K562 (cell line): ENCODE measurements around the gene IRS2. TPM values are rescaled to one million over a fixed set of nuclear protein-coding genes. Genes with fewer than 3 reads are reported as not detected.

ENCODE experiments used
- ETV1 ChIP-seq: fragments of 450-650 bp; conservative IDR thresholded peaks from 2 replicates; pipeline ENCODE4 v1.6.1; 2016; ENCODE audit warnings: missing genetic modification characterization, control low read depth, low read depth, missing compliant biosample characterization
- KDM4B ChIP-seq, 2 experiments: fragments of 450-650 bp in 1 of 2; sonication (generic) in 1 of 2; IDR thresholded peaks; 2 replicates each; pipeline ENCODE4 v1.6.1; 2016 to 2017; ENCODE audit warnings: borderline replicate concordance in 2 of 2, antibody characterized with exemption in 1 of 2, low read depth in 1 of 2, mild to moderate bottlenecking in 1 of 2
- NEUROD1 ChIP-seq: fragments of 150-350 bp; IDR thresholded peaks from 2 replicates; pipeline ENCODE4 v1.6.1; 2014; ENCODE audit warnings: borderline replicate concordance, low read length, low read depth; ENCODE audit not compliant: partially characterized antibody
- REST ChIP-seq, 2 experiments: fragments of 450-650 bp; formaldehyde crosslinking in 1 of 2; IDR thresholded peaks; 2 replicates each; pipeline versions ENCODE4 v1.4.0 to v1.6.1; 2014 to 2020; ENCODE audit warnings: mild to moderate bottlenecking in 2 of 2, borderline replicate concordance in 1 of 2, low read depth in 1 of 2
- RREB1 ChIP-seq: fragments of 250-450 bp; sonication (Bioruptor Pico); IDR thresholded peaks from 2 replicates; pipeline ENCODE4 v1.4.0; 2020
- TSC22D4 ChIP-seq: fragments of 450-650 bp; IDR thresholded peaks from 2 replicates; pipeline ENCODE4 v1.6.1; 2016; ENCODE audit warnings: missing genetic modification characterization, missing biosample characterization, control low read depth
- ZKSCAN3 ChIP-seq: fragments of 250-450 bp; sonication (Bioruptor Pico); IDR thresholded peaks from 2 replicates; pipeline ENCODE4 v1.4.0; 2020
- ZNF174 ChIP-seq: fragments of 250-450 bp; sonication (Bioruptor Pico); IDR thresholded peaks from 2 replicates; pipeline ENCODE4 v1.4.0; 2020; ENCODE audit warnings: mild to moderate bottlenecking
- ZNF445 ChIP-seq: fragments of 250-450 bp; sonication (Bioruptor Pico); IDR thresholded peaks from 2 replicates; pipeline ENCODE4 v1.4.0; 2020; ENCODE audit warnings: low read depth, mild to moderate bottlenecking, moderate library complexity
- polyA plus RNA-seq, 8 experiments: library from polyadenylated mRNA; depleted of rRNA in 4 of 8; stranded (reverse) in 5 of 8; unstranded in 3 of 8; fragments of >200 nt; fragmentation: Nextera tagmentation in 2 of 8; fragmentation: Illumina TruSeq in 1 of 8; extraction: Ambion mirVana in 2 of 8; extraction: Trizol in 1 of 8; gene quantifications; 2 replicates each; pipeline versions ENCODE4 v1.2.1 to v1.2.3, GENCODE V29; 2011 to 2014; ENCODE audit warnings: inconsistent platforms in 1 of 8, missing spikeins in 1 of 8
- total RNA-seq, 7 experiments: library from RNA; depleted of rRNA in 6 of 7; stranded (reverse); fragments of >200 nt in 6 of 7; fragmentation: Illumina TruSeq in 2 of 7; extraction: Trizol in 2 of 7; gene quantifications; 2 replicates each; pipeline versions ENCODE4 v1.2.1 to v1.2.3, GENCODE V29; 2011 to 2021; ENCODE audit warnings: low replicate concordance in 1 of 7
- TF ChIP-seq, protein P1 (sequence below), 2 experiments: fragments of 450-650 bp; conservative IDR thresholded peaks; 2 replicates each; pipeline ENCODE4 v1.6.1; 2017; ENCODE audit warnings: mild to moderate bottlenecking in 2 of 2, moderate library complexity in 2 of 2

The IRS2 gene
- total and polyA plus RNA-seq, 9 of the 15 experiments (the other 6 are each of a cell fraction or from before 2014, with no cell fraction given), result 0.36 to 4.6 (median 0.63) TPM

DNA sequence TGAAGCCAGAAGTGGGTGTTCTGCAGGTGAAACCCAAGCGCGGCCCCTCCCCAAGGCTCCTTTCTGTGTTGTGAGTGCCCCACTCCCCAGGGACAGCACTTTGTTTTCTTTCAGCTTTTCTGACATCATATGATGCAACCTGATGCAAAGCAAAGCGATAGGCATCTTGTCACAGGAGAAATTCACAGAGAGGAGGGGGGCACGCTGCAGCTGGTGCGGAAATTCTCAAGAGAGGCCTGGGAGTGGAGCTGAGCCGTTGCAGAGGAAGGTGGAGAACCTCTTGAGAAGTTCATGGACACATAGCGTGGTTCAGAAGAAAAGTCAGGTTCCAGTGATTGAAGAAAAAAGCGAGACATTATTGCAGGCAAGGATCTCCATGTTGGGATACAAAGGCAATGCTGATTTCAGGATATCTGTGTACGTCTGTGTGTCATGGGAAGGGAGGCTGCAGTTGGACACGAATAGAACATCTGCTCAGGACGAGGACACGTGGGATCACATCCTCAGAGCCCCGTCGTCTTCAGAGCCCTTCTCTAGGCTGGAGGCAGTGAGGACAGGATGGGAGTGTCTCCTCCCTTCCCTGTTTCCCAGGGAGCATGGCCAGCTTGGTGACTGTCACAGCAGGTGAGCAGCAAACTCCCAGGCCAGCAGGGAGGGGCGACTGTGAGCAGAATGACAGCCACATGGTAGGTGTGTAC is 79.2 kb downstream of the IRS2 start (continued):
- TF ChIP-seq REST (IDR thresholded peaks at IDR 0.05; ENCODE audit: borderline replicate concordance), result peak; percentile 22; the same call in 1 of the 2 replicates
- TF ChIP-seq REST (CRISPR knock-in tag; IDR thresholded peaks at IDR 0.05; ENCODE audit: low read depth), result 0 out of 2 replicates have a peak, but pooled peaks have one; percentile 39
- TF ChIP-seq ETV1, result peak; percentile 46
- TF ChIP-seq, protein P1, sequence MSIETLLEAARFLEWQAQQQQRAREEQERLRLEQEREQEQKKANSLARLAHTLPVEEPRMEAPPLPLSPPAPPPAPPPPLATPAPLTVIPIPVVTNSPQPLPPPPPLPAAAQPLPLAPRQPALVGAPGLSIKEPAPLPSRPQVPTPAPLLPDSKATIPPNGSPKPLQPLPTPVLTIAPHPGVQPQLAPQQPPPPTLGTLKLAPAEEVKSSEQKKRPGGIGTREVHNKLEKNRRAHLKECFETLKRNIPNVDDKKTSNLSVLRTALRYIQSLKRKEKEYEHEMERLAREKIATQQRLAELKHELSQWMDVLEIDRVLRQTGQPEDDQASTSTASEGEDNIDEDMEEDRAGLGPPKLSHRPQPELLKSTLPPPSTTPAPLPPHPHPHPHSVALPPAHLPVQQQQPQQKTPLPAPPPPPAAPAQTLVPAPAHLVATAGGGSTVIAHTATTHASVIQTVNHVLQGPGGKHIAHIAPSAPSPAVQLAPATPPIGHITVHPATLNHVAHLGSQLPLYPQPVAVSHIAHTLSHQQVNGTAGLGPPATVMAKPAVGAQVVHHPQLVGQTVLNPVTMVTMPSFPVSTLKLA (conservative IDR thresholded peaks at IDR 0.05), result peak in 1 of 2 experiments; percentile 30; a peak in 2 of 4 replicates
- peak; percentile 50 for TF ChIP-seq NEUROD1
- TF ChIP-seq TSC22D4 (tag), result no peak
- no peak; a peak in 1 of 4 replicates for TF ChIP-seq KDM4B (IDR thresholded peaks at IDR 0.05; ENCODE audit: borderline replicate concordance in 2 of 2, low read depth in 1 of 2)
- TF ChIP-seq RREB1 (CRISPR knock-in tag), result no peak
- no peak for TF ChIP-seq ZNF174 (CRISPR knock-in tag)
- no peak for TF ChIP-seq ZNF445
- 0 out of 2 replicates have a peak, but pooled peaks have one; percentile 41 for TF ChIP-seq ZKSCAN3
